SJCRH30 (cell line): Measurements from ENCODE around the gene CAPN13. TPM values are rescaled to one million over a fixed set of nuclear protein-coding genes. Genes with fewer than 3 reads are reported as not detected.
A peak's percentile ranks its signal among the peaks of the same experiment; 100 is the strongest.

ENCODE experiments used
- DNase-seq, 2 experiments: peaks; one replicate each; pipeline ENCODE4 v3.0.0-alpha.2; 2015 to 2020
- H3K27ac ChIP-seq: fragments of 250-450 bp; sonication (Bioruptor Pico); 2 replicates; pipeline ENCODE4 v1.5.1; 2020; ENCODE audit warnings: mild to moderate bottlenecking, moderate library complexity
- H3K27me3 ChIP-seq: fragments of 250-450 bp; sonication (Bioruptor Pico); 2 replicates; pipeline ENCODE4 v1.5.1; 2020; ENCODE audit warnings: mild to moderate bottlenecking, moderate library complexity
- H3K36me3 ChIP-seq: fragments of 250-450 bp; sonication (Bioruptor Pico); 2 replicates; pipeline ENCODE4 v1.5.1; 2020; ENCODE audit warnings: mild to moderate bottlenecking, moderate library complexity
- H3K4me1 ChIP-seq: fragments of 250-450 bp; sonication (Bioruptor Pico); 2 replicates; pipeline ENCODE4 v1.5.1; 2020; ENCODE audit warnings: mild to moderate bottlenecking, moderate library complexity
- H3K4me3 ChIP-seq: fragments of 250-450 bp; sonication (Bioruptor Pico); 2 replicates; pipeline ENCODE4 v1.5.1; 2020; ENCODE audit warnings: mild to moderate bottlenecking, moderate library complexity
- H3K9me3 ChIP-seq: fragments of 250-450 bp; sonication (Bioruptor Pico); replicated peaks from 2 replicates; pipeline ENCODE4 v1.5.1; 2020; ENCODE audit warnings: mild to moderate bottlenecking, moderate library complexity
- total RNA-seq: library from RNA; depleted of rRNA; stranded (reverse); fragments of >200 nt; shearing (Covaris generic); gene quantifications from 2 replicates; pipeline ENCODE4 v1.2.3, GENCODE V29; 2014

CAPN13 gene
- total RNA-seq, 1 experiment from 2014 or later: not detected

GRCh38 chr2:30714811-30715709 is 92.2 kb downstream of the CAPN13 start:
- Histone ChIP-seq H3K4me3 (no peak overlapping the region), H3K27ac (no peak overlapping the region), H3K36me3 (no peaks in the 10 kb centered on the region), H3K4me1 (no peaks in the 10 kb centered on the region), H3K9me3 (0 out of 2 replicates have a peak, but pooled peaks cover 3% of the 10 kb centered on the region), H3K27me3 (peaks cover 18% of the 10 kb centered on the region)
- no peak for DNase-seq

- Histone ChIP-seq H3K27ac (no peak overlapping the region), H3K36me3 (no peaks in the 10 kb centered on the region), H3K27me3 (peaks cover 18% of the 10 kb centered on the region), H3K9me3 (no peaks in the 10 kb centered on the region), H3K4me1 (no peaks in the 10 kb centered on the region), H3K4me3 (no peak overlapping the region)
- no peak for DNase-seq
Measured at GRCh38 chr2:30713698-30714097, 93.5 kb downstream of the CAPN13 start.

DNA sequence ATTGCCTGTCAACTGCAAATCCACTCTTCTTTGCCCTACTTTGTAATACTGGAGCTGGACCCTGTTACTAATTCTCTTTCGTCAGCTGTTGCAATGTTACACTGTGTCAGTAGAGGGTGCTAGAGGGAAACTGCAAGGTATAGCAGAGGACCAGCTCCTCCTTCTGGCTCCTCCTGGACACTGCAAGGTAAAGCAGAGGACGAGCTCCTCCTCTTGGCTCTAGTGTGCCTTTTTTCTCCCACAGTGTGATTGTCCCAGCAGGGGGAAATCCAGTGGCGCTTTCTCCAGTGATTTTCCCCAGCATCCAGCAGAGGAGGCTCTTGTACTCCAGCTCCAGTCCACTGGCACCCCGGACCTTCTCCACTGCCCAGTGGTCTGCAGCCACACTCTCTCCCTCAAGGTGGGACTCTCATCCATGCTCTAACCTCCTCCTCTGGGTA is 95.6 kb downstream of the CAPN13 start:
- Histone ChIP-seq H3K9me3 (no peaks in the 10 kb centered on the region), H3K36me3 (no peaks in the 10 kb centered on the region), H3K4me3 (no peak overlapping the region), H3K27me3 (peaks cover 12% of the 10 kb centered on the region), H3K27ac (no peak overlapping the region), H3K4me1 (peaks cover 2% of the 10 kb centered on the region; the same call in 1 of the 2 replicates)
- peak; percentile 95 to 97 for DNase-seq

DNA sequence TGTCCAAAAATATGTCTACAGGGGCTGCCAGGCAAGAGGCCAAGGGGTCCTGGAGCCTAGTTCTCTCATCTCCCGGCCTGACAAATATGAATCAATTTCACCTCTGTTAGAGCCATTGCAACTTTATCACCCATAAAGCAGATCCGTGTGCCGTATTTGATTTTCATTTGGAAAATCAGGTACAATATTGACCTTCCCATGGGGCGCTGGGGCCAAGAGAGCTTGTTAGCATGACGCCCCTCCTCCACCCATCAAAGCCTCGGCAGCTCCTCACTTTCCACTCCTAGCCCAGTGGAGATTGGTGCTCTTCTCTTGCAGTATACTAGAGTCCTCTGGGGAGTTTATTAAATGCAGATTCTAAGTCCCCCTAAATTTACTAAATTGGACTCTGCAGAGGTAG is 96.8 kb downstream of the CAPN13 start:
- H3K4me3 ChIP-seq: no peak overlapping the region
- peaks cover 7% of the 10 kb centered on the region for H3K27me3 ChIP-seq
- no peaks in the 10 kb centered on the region for H3K36me3 ChIP-seq
- H3K27ac ChIP-seq: no peak overlapping the region
- no peaks in the 10 kb centered on the region for H3K9me3 ChIP-seq
- DNase-seq: no peak
- peaks cover 7% of the 10 kb centered on the region; the same call in 1 of the 2 replicates for H3K4me1 ChIP-seq

GRCh38 chr2:30710016-30710415 is 97.2 kb downstream of the CAPN13 start:
- H3K4me3 ChIP-seq: no peak overlapping the region
- H3K4me1 ChIP-seq: peaks cover 7% of the 10 kb centered on the region; the same call in 1 of the 2 replicates
- H3K36me3 ChIP-seq: no peaks in the 10 kb centered on the region
- no peak overlapping the region for H3K27ac ChIP-seq
- DNase-seq: no peak
- H3K27me3 ChIP-seq: peaks cover 4% of the 10 kb centered on the region; the same call in 1 of the 2 replicates
- H3K9me3 ChIP-seq: no peaks in the 10 kb centered on the region

DNA sequence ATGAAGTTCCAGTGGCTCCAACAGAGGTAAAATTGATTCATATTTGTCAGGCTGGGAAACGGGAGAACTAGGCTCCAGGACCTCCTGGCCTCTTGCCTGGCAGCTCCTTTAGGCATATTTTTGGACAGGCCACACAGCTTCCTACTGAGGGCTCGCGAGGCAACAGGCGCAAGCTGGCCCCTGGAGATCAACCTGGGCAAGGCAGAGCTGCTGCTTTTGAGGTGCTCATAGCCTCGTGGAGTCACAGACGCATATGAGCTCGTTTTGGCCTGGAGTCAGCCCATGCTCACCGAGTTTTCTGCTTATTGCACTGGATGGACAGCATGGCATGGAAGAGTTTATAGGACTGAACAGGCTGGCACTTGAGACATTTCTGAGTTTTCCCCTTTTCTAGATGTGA is 97.7 kb downstream of the CAPN13 start:
- Histone ChIP-seq H3K27me3 (no peaks in the 10 kb centered on the region; the same call in 1 of the 2 replicates), H3K4me3 (no peak overlapping the region), H3K36me3 (no peaks in the 10 kb centered on the region), H3K27ac (no peak overlapping the region), H3K4me1 (peaks cover 7% of the 10 kb centered on the region; the same call in 1 of the 2 replicates), H3K9me3 (no peaks in the 10 kb centered on the region)
- no peak for DNase-seq

- H3K36me3 ChIP-seq: no peaks in the 10 kb centered on the region
- H3K4me3 ChIP-seq: no peak overlapping the region
- H3K9me3 ChIP-seq: no peaks in the 10 kb centered on the region
- H3K27me3 ChIP-seq: no peaks in the 10 kb centered on the region
- DNase-seq: peak; percentile 13 to 44
- peaks cover 7% of the 10 kb centered on the region; the same call in 1 of the 2 replicates for H3K4me1 ChIP-seq
- H3K27ac ChIP-seq: no peak overlapping the region
Measured at GRCh38 chr2:30708491-30709290, 98.6 kb downstream of the CAPN13 start.

- H3K27me3 ChIP-seq: no peaks in the 10 kb centered on the region
- H3K9me3 ChIP-seq: peaks cover 7% of the 10 kb centered on the region
- DNase-seq: peak in 1 of 2 experiments; percentile 1
- peaks cover 7% of the 10 kb centered on the region; the same call in 1 of the 2 replicates for H3K4me1 ChIP-seq
- H3K36me3 ChIP-seq: no peaks in the 10 kb centered on the region
- no peak overlapping the region for H3K4me3 ChIP-seq
- H3K27ac ChIP-seq: no peak overlapping the region
Measured at GRCh38 chr2:30707304-30707903, 99.8 kb downstream of the CAPN13 start.

DNA sequence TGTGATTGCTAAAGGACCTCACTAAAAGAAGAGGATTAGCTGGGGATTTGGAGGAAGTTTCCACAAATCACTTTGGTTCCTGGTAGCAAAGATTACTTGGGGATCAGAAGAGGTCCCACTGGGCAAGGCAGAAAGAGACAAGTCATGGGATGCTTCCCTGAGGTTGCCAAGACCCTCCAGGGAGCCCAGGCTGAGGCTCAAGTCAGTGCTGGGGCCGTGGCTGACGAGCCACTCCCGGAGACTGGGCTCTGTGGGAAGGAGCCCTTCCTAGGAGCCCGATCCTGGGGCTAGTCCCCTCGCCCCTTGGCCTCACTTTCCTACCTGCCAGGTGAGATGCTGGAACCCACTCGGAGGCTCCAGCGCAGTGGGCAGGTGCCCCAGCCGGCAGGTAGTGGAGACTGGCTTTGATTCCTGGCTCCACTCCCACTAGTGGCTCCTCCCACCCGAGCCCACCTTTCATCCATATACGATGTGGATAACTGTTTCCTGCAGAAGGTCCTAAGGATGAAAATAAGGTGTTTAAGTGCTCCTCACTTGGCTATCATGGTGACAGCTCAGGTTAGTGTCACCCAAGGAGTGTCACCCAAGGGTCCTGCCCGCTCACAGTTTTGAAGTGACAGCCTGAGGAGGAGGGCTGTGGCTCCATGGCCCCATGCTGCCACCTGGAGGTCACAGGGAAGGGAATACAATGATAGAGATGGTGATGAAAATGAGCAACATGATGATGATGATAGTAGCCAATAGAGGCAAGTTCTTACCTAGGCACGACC is 100.5 kb downstream of the CAPN13 start:
- no peaks in the 10 kb centered on the region for H3K36me3 ChIP-seq
- no peaks in the 10 kb centered on the region for H3K27me3 ChIP-seq
- peaks cover 11% of the 10 kb centered on the region for H3K9me3 ChIP-seq
- DNase-seq: peak; percentile 78 to 91
- H3K4me3 ChIP-seq: no peak overlapping the region
- H3K27ac ChIP-seq: no peak overlapping the region
- H3K4me1 ChIP-seq: peaks cover 7% of the 10 kb centered on the region; the same call in 1 of the 2 replicates

- DNase-seq: peak; percentile 25 to 43
- peaks cover 16% of the 10 kb centered on the region for H3K9me3 ChIP-seq
- H3K4me3 ChIP-seq: no peak overlapping the region
- no peak overlapping the region for H3K27ac ChIP-seq
- H3K27me3 ChIP-seq: no peaks in the 10 kb centered on the region
- no peaks in the 10 kb centered on the region for H3K36me3 ChIP-seq
- H3K4me1 ChIP-seq: peaks cover 7% of the 10 kb centered on the region; the same call in 1 of the 2 replicates
Measured at GRCh38 chr2:30705711-30706533, 101.3 kb downstream of the CAPN13 start.

DNA sequence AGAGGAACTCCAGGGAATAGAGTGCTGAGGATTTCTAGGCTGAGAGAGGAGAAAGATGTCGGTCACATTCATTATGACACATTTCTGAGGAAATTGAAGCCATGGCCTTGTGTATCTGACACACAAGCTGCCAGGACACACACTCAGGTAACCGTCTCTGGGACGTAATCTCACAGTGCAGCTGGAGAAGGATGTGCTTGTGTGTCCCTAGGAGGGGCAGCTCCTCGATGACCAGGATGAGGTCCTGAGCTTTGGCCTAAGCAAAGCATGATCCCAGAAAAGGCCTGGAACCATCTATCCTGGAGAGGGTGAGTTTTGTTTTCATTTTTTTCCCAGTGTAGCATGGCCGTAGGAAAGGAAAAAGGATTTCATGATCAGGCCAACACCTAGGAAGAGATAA is 102.2 kb downstream of the CAPN13 start:
- peaks cover 16% of the 10 kb centered on the region for H3K9me3 ChIP-seq
- H3K27ac ChIP-seq: no peak overlapping the region
- no peaks in the 10 kb centered on the region for H3K27me3 ChIP-seq
- H3K4me3 ChIP-seq: no peak overlapping the region
- H3K4me1 ChIP-seq: peaks cover 7% of the 10 kb centered on the region; the same call in 1 of the 2 replicates
- no peaks in the 10 kb centered on the region for H3K36me3 ChIP-seq
- peak in 1 of 2 experiments; percentile 0 for DNase-seq

- H3K36me3 ChIP-seq: no peaks in the 10 kb centered on the region
- H3K4me3 ChIP-seq: no peak overlapping the region
- peaks cover 7% of the 10 kb centered on the region; the same call in 1 of the 2 replicates for H3K4me1 ChIP-seq
- peaks cover 16% of the 10 kb centered on the region for H3K9me3 ChIP-seq
- peak in 1 of 2 experiments; percentile 1 for DNase-seq
- H3K27ac ChIP-seq: no peak overlapping the region
- no peaks in the 10 kb centered on the region for H3K27me3 ChIP-seq
Measured at GRCh38 chr2:30704309-30705020, 102.8 kb downstream of the CAPN13 start.

DNA sequence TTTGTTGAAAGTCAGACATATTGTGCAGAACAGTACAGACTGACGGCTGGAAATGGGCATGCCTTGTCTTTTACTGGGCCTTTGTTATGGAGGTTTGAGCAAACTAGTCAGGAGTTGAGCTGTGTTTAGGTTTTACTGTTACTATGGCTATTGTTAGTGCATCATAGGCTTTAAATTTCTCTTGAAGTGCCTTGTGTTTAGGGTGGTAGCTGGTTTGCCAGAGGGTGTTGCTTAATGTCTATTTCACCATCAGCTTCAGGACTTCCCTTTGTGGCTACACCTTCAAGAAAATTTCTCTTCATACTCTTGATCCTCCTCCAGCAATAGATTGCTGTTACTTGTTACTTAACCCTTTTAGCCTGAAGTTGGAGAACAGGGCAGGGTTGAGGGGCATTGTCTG is 104.6 kb downstream of the CAPN13 start:
- H3K27me3 ChIP-seq: no peaks in the 10 kb centered on the region
- DNase-seq: no peak
- H3K4me3 ChIP-seq: no peak overlapping the region
- H3K36me3 ChIP-seq: no peaks in the 10 kb centered on the region
- H3K4me1 ChIP-seq: peaks cover 7% of the 10 kb centered on the region; the same call in 1 of the 2 replicates
- no peak overlapping the region for H3K27ac ChIP-seq
- H3K9me3 ChIP-seq: peaks cover 16% of the 10 kb centered on the region
